ENCODE measurements around the gene SPRYD3.

DNA sequence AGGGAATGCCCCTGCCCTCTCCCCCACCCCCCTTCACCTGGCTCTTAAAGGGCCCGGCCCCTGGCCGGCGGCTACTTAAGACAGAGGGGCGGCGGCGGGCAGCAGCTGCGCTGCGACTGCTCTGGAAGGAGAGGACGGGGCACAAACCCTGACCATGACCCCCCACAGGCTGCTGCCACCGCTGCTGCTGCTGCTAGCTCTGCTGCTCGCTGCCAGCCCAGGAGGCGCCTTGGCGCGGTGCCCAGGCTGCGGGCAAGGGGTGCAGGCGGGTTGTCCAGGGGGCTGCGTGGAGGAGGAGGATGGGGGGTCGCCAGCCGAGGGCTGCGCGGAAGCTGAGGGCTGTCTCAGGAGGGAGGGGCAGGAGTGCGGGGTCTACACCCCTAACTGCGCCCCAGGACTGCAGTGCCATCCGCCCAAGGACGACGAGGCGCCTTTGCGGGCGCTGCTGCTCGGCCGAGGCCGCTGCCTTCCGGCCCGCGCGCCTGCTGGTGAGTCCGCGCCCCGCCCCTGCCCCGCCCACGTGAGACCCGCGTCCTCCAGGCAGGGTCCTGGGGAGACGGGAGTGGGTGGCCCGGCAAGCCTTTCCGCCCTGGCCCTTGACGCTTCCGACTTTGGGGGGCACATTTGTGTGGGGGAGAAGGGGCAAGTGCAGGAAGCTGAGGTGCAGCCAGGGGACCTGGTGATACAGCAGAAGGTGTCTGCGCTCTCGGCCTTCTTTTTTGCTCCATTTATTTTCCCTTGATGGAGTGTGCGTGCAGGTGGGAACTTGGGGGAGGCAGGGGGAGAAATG lies 18.6 kb upstream of the SPRYD3 start, which contains the start of gene IGFBP6:
- TF ChIP-seq, protein P1, sequence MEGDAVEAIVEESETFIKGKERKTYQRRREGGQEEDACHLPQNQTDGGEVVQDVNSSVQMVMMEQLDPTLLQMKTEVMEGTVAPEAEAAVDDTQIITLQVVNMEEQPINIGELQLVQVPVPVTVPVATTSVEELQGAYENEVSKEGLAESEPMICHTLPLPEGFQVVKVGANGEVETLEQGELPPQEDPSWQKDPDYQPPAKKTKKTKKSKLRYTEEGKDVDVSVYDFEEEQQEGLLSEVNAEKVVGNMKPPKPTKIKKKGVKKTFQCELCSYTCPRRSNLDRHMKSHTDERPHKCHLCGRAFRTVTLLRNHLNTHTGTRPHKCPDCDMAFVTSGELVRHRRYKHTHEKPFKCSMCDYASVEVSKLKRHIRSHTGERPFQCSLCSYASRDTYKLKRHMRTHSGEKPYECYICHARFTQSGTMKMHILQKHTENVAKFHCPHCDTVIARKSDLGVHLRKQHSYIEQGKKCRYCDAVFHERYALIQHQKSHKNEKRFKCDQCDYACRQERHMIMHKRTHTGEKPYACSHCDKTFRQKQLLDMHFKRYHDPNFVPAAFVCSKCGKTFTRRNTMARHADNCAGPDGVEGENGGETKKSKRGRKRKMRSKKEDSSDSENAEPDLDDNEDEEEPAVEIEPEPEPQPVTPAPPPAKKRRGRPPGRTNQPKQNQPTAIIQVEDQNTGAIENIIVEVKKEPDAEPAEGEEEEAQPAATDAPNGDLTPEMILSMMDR (IDR thresholded peaks at IDR 0.05) = peak in 2 of 5 experiments; percentile 28 to 37
- peak in 1 of 3 donors; percentile 20 for TF ChIP-seq POLR2AphosphoS5 (IDR thresholded peaks at IDR 0.05)
- TF ChIP-seq EP300 (IDR thresholded peaks at IDR 0.05; ENCODE audit: low read depth) = no peak

Measured in transverse colon (tissue), 4 donors.